IPS-NIHi7 (cell line): ENCODE data around the gene TBC1D10B.

ENCODE experiments used
- DNase-seq: peaks from one replicate; pipeline ENCODE4 v3.0.0; 2012; ENCODE audit warnings: mixed read lengths; ENCODE audit errors: extremely low spot score

TBC1D10B gene

GRCh38 chr16:30370456-30371247, at the start of gene TBC1D10B:
TSS of gene TBC1D10B (minus strand) at chr16:30370494. CDS start at chr16:30370183, 311 bp downstream.
- peak; percentile 97 for DNase-seq

- DNase-seq: no peak
Measured at GRCh38 chr16:30418350-30419181, 48.3 kb upstream of the TBC1D10B start.

GRCh38 chr16:30417529-30418349, 47.4 kb upstream of the TBC1D10B start:
- DNase-seq: peak; percentile 84

- peak; percentile 12 for DNase-seq
Measured at GRCh38 chr16:30416624-30417528, 46.6 kb upstream of the TBC1D10B start.

GRCh38 chr16:30416047-30416603, 45.8 kb upstream of the TBC1D10B start:
- DNase-seq: no peak

GRCh38 chr16:30414159-30414558, 43.9 kb upstream of the TBC1D10B start:
- DNase-seq: no peak

- no peak for DNase-seq
Measured at GRCh38 chr16:30413112-30413806, 43.0 kb upstream of the TBC1D10B start.

GRCh38 chr16:30409125-30410060, 39.1 kb upstream of the TBC1D10B start:
- DNase-seq: peak; percentile 83

GRCh38 chr16:30407804-30408534, 37.7 kb upstream of the TBC1D10B start:
- DNase-seq: peak; percentile 29

- DNase-seq: peak; percentile 85
Measured at GRCh38 chr16:30407102-30407803, 37.0 kb upstream of the TBC1D10B start, which contains the start of gene ZNF771. TSS of gene ZNF771 (plus strand) at chr16:30407606. CDS start at chr16:30408054, 448 bp downstream.

GRCh38 chr16:30406795-30407101, 36.5 kb upstream of the TBC1D10B start:
- DNase-seq: no peak

GRCh38 chr16:30401768-30402425, 31.6 kb upstream of the TBC1D10B start:
- no peak for DNase-seq

GRCh38 chr16:30399435-30400186, 29.3 kb upstream of the TBC1D10B start:
- no peak for DNase-seq

- DNase-seq: no peak
Measured at GRCh38 chr16:30398661-30399434, 28.6 kb upstream of the TBC1D10B start.
